Neural cell (in vitro differentiated cells): ENCODE results near the gene SFXN3. TPM values are rescaled to one million over a fixed set of nuclear protein-coding genes. Genes with fewer than 3 reads are reported as not detected.

Experiments
- H2AFZ ChIP-seq: fragments of 200-600, 300-800 bp; sonication (generic), shearing (Covaris generic); 2 replicates; pipeline ENCODE4 v1.6.0; 2014; ENCODE audit warnings: low read depth, mild to moderate bottlenecking, antibody characterized with exemption, low read length, moderate library complexity
- H3F3A ChIP-seq: fragments of 200-600 bp; shearing (Covaris generic); 2 replicates; pipeline ENCODE4 v1.6.1; 2016; ENCODE audit warnings: mild to moderate bottlenecking, moderate library complexity, mixed read lengths, antibody characterized with exemption, low read length; ENCODE audit not compliant: insufficient read depth, poor library complexity, severe bottlenecking
- H3K27ac ChIP-seq: fragments of 200-600, 300-800 bp; sonication (generic), shearing (Covaris generic); 2 replicates; pipeline ENCODE4 v1.5.1; 2014; ENCODE audit warnings: mild to moderate bottlenecking, low read length, moderate library complexity
- H3K27me3 ChIP-seq: fragments of 300-800, 200-600 bp; sonication (generic), shearing (Covaris generic); 2 replicates; pipeline ENCODE4 v1.6.0; 2014; ENCODE audit warnings: mild to moderate bottlenecking, low read depth, low read length, moderate library complexity; ENCODE audit not compliant: insufficient read depth
- H3K36me3 ChIP-seq: fragments of 300-800, 200-600 bp; sonication (generic), shearing (Covaris generic); 2 replicates; pipeline ENCODE4 v1.5.1; 2014; ENCODE audit warnings: mild to moderate bottlenecking, antibody characterized with exemption, low read length, moderate library complexity; ENCODE audit not compliant: insufficient read depth
- H3K4me2 ChIP-seq: fragments of 300-800, 200-600 bp; sonication (generic), shearing (Covaris generic); 2 replicates; pipeline ENCODE4 v1.6.0; 2014; ENCODE audit warnings: mild to moderate bottlenecking, low read length
- H3K4me3 ChIP-seq: fragments of 300-800, 200-600 bp; sonication (generic), shearing (Covaris generic); 2 replicates; pipeline ENCODE4 v1.5.1; 2014; ENCODE audit warnings: mild to moderate bottlenecking, low read length, moderate library complexity
- H3K79me2 ChIP-seq: fragments of 200-600 bp; shearing (Covaris generic); replicated peaks from 2 replicates; pipeline ENCODE4 v1.6.0; 2014; ENCODE audit warnings: mild to moderate bottlenecking, low read length, moderate library complexity; ENCODE audit not compliant: insufficient read depth
- H3K9ac ChIP-seq: fragments of 300-800, 200-600 bp; sonication (generic), shearing (Covaris generic); 2 replicates; pipeline ENCODE4 v1.6.1; 2016; ENCODE audit warnings: mild to moderate bottlenecking, low read length, mixed read lengths
- H3K9me2 ChIP-seq: fragments of 200-600 bp; shearing (Covaris generic); 2 replicates; pipeline ENCODE4 v1.6.1; 2016; ENCODE audit warnings: mild to moderate bottlenecking, low read length, mixed read lengths; ENCODE audit not compliant: insufficient read depth
- H3K9me3 ChIP-seq: fragments of 200-600, 300-800 bp; sonication (generic), shearing (Covaris generic); 2 replicates; pipeline ENCODE4 v1.6.1; 2016; ENCODE audit warnings: mild to moderate bottlenecking, mixed run types, low read length, moderate library complexity, mixed read lengths
- H4K20me1 ChIP-seq: fragments of 200-600 bp; shearing (Covaris generic); 2 replicates; pipeline ENCODE4 v1.6.1; 2016; ENCODE audit warnings: mild to moderate bottlenecking, mixed run types; ENCODE audit not compliant: insufficient read depth
- CTCF ChIP-seq: fragments of 450-650 bp; IDR thresholded peaks from 2 replicates; pipeline ENCODE4 v1.5.1; 2014; ENCODE audit warnings: antibody characterized with exemption, mild to moderate bottlenecking, moderate library complexity; ENCODE audit not compliant: poor library complexity, severe bottlenecking
- EP300 ChIP-seq: fragments of 450-650 bp; conservative IDR thresholded peaks from 2 replicates; pipeline ENCODE4 v1.6.1; 2014; ENCODE audit warnings: antibody characterized with exemption, mild to moderate bottlenecking, moderate library complexity; ENCODE audit not compliant: poor library complexity, severe bottlenecking
- POLR2AphosphoS5 ChIP-seq: IDR thresholded peaks from 2 replicates; pipeline ENCODE4 v1.6.1; 2012
- RAD21 ChIP-seq: fragments of 450-650 bp; conservative IDR thresholded peaks from 2 replicates; pipeline ENCODE4 v1.6.1; 2014; ENCODE audit warnings: antibody characterized with exemption, mild to moderate bottlenecking, moderate library complexity
- REST ChIP-seq: IDR thresholded peaks from 2 replicates; pipeline ENCODE4 v1.6.1; 2012; ENCODE audit warnings: borderline replicate concordance
- SMC3 ChIP-seq: fragments of 450-650 bp; conservative IDR thresholded peaks from 2 replicates; pipeline ENCODE4 v1.6.1; 2014; ENCODE audit warnings: antibody characterized with exemption, mild to moderate bottlenecking, moderate library complexity; ENCODE audit not compliant: poor library complexity
- TAF1 ChIP-seq: IDR thresholded peaks from 2 replicates; pipeline ENCODE4 v1.6.1; 2012; ENCODE audit warnings: low read depth
- polyA plus RNA-seq: library from polyadenylated mRNA; depleted of rRNA; stranded (reverse); fragments of >200 nt; gene quantifications from 2 replicates; pipeline ENCODE4 v1.2.3, GENCODE V29; 2014

The SFXN3 gene
- polyA plus RNA-seq, 1 donor from 2014 or later = 52.1 TPM

GRCh38 chr10:101040851-101041250 lies 9.8 kb downstream of the SFXN3 start:
- Histone ChIP-seq H3K9me3 (no peaks in the 10 kb centered on the region), H2AFZ (no peak overlapping the region), H3K4me2 (no peak overlapping the region), H3K36me3 (no peaks in the 10 kb centered on the region), H4K20me1 (no peaks in the 10 kb centered on the region), H3K4me3 (no peak overlapping the region), H3K79me2 (no peaks in the 10 kb centered on the region), H3K9ac (no peak overlapping the region), H3K27ac (no peak overlapping the region), H3F3A (peaks cover 4% of the 10 kb centered on the region), H3K27me3 (peaks cover 5% of the 10 kb centered on the region), H3K9me2 (no peaks in the 10 kb centered on the region)
- TF ChIP-seq RAD21 (no peak), EP300 (no peak), TAF1 (no peak), REST (no peak), CTCF (no peak), SMC3 (no peak)

GRCh38 chr10:101041252-101041761 lies 10.3 kb downstream of the SFXN3 start:
- Histone ChIP-seq H3K36me3 (no peaks in the 10 kb centered on the region), H4K20me1 (no peaks in the 10 kb centered on the region), H2AFZ (no peak overlapping the region), H3F3A (peaks cover 4% of the 10 kb centered on the region), H3K9me2 (no peaks in the 10 kb centered on the region), H3K9me3 (no peaks in the 10 kb centered on the region), H3K4me2 (no peak overlapping the region), H3K27ac (no peak overlapping the region), H3K4me3 (no peak overlapping the region), H3K9ac (no peak overlapping the region), H3K79me2 (no peaks in the 10 kb centered on the region), H3K27me3 (peaks cover 10% of the 10 kb centered on the region)
- TF ChIP-seq TAF1 (no peak), REST (no peak), SMC3 (peak; percentile 78), POLR2AphosphoS5 (no peak), CTCF (peak; percentile 85), RAD21 (peak; percentile 84)
